SK-N-MC (cell line): ENCODE measurements around the gene MINAR1.

Experiments
- EZH2 ChIP-seq: fragments of 200-600 bp; sonication (generic); IDR thresholded peaks from one replicate; pipeline ENCODE4 v1.6.1; 2017; ENCODE audit warnings: antibody characterized with exemption
- POLR2AphosphoS5 ChIP-seq: IDR thresholded peaks from 2 replicates; pipeline ENCODE4 v1.6.1; 2012; ENCODE audit warnings: mild to moderate bottlenecking, low read depth, low read length, borderline replicate concordance

- TF ChIP-seq EZH2 (no peak), POLR2AphosphoS5 (no peak)
These were observed 20.3 kb downstream of the MINAR1 start for GRCh38 chr15:79452244-79453051.
